Measurements from ENCODE around the gene PGPEP1.
"Not testable (repeated sequence)": the region's sequence is repeated elsewhere in the genome, so short reads cannot be mapped to it uniquely, and the experiment has no call there.

The PGPEP1 gene

GRCh38 chr19:18393836-18394235, 53.4 kb downstream of the PGPEP1 start:
- no peak for DNase-seq

GRCh38 chr19:18396471-18397241, 56.3 kb downstream of the PGPEP1 start:
- no peak for DNase-seq

DNA sequence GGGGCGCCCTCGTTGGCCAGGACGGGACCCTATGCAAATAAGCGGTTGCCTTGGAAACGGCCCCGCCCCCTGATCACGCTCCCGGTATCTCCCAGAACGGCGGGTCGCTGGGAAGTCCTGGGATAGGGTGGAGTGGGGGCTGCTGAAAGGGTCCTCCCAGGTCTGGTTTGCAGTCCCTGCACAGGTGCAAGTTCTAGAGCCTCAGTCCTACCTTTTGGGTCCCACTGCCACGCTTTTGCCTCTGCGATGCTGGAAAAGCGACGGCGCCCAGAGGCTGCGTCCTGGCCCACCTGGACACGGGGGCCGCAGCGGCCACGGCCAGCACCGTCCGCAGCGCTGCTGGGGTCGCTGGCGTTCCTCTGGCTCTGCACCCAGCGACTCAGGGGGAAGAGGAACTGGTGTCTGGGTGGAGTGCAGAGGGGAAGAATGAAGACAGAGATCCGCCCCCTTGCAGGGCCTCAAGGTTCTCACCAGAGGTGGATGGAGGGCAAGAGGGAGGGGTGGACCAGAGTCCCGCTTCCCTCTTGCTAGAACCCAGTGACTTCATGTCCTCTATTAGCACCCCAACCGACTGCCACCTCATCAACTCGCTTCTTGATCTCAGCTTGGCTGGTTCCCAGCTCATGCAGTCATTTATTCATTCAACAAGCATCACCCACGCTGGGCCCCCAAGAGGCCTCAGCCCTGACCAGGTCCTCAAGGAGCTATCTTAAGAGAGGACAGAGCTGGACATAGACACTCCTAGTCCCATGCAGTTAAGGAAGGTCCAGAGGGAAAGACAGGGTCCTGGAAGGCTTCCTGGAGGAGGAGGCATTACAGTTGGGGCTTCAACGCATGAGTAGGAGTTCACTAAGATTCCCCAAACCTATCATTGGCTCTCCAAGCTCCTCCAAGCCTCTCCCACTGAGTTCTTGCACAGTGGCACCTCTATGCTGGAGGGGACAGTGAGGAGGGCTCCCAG, 57.1 kb downstream of the PGPEP1 start, which contains the start of gene LRRC25:
LRRC25 (minus strand) TSS at position 381 of the 961 bp plus-strand sequence. CDS start 659 bp downstream, outside the sequence.
- DNase-seq: no peak

DNA sequence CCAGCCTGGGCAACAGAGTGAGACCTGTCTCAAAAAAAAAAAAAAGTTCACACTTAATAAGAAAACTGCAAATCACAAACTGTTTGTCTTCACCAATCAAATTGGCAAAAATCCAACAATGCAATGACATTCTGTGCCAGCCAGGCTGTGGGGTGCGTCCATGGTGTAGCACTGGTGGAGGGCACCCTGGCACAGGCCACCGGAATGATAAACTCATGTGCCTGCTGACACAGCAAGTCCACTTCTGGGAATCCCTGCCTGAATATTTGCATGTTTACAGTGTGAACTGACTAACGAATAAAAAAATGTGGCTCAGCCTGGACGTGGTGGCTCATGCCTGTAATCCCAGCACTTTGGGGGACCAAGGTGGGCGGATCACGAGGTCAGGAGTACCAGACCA, 58.6 kb downstream of the PGPEP1 start:
- no peak for DNase-seq

GRCh38 chr19:18401580-18402112, 61.2 kb downstream of the PGPEP1 start:
- no peak for DNase-seq

GRCh38 chr19:18402455-18403248, 62.3 kb downstream of the PGPEP1 start:
- not testable (repeated sequence) for DNase-seq

GRCh38 chr19:18405754-18406153, 65.4 kb downstream of the PGPEP1 start:
- not testable (repeated sequence) for DNase-seq

- no peak for DNase-seq
Observed at GRCh38 chr19:18406749-18407148, 66.4 kb downstream of the PGPEP1 start.

DNA sequence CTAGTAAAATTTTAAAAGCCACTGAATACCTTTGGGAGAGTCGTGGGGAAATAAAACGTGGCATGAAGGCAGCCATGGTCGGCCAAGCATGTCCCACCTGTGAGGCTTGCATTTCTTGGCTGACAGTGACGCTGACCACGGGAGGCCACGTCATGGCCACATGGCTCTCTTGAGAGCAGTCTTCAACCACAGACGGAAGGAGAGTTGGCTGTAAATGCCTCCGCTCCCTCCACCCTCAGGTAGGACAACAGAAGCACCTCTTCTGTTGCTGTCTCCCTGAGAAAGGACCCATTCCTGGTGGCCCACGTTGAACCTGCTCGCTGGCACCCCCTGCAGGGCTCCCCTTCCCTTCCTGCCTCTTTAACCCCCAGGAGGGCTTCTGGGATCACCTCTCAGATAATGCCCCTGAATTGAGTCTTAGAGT, 67.7 kb downstream of the PGPEP1 start:
- no peak for DNase-seq

DNA sequence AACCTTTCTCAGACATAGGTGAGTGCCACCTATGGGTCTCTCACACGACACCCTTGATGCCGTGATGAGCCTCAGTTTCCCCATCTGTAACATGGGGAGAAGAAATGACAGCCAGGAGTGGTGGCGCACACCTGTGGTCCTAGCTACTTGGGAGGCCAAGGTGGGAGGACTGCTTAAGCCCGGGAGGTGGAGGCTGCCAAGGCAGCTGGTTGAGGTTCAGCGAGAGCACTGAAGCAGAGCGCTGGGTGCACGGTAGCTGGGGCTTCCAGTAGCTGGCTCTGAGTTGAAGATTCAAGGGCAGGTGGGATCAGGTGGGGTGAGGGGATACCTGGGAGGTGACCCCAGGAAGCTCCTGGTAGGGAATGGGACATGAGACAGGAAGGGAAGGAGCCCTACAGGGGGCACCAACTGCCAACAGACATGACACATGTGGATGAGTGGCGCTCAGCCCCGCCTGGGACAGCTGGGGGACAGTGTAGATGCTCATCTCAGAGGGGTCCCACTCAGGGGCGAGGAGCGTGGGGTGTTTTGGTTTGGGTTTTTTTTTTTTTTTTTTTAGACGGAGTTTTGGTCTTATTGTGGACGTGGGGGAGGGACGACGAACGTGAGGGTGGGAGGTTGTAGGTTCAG, 72.3 kb downstream of the PGPEP1 start:
- DNase-seq: no peak

- DNase-seq: peak; percentile 68
Observed at GRCh38 chr19:18414504-18415177, 74.2 kb downstream of the PGPEP1 start.

GRCh38 chr19:18415178-18415867, 74.9 kb downstream of the PGPEP1 start:
- DNase-seq: no peak

- DNase-seq: peak; percentile 65
Observed at GRCh38 chr19:18416778-18417249, 76.4 kb downstream of the PGPEP1 start.

DNA sequence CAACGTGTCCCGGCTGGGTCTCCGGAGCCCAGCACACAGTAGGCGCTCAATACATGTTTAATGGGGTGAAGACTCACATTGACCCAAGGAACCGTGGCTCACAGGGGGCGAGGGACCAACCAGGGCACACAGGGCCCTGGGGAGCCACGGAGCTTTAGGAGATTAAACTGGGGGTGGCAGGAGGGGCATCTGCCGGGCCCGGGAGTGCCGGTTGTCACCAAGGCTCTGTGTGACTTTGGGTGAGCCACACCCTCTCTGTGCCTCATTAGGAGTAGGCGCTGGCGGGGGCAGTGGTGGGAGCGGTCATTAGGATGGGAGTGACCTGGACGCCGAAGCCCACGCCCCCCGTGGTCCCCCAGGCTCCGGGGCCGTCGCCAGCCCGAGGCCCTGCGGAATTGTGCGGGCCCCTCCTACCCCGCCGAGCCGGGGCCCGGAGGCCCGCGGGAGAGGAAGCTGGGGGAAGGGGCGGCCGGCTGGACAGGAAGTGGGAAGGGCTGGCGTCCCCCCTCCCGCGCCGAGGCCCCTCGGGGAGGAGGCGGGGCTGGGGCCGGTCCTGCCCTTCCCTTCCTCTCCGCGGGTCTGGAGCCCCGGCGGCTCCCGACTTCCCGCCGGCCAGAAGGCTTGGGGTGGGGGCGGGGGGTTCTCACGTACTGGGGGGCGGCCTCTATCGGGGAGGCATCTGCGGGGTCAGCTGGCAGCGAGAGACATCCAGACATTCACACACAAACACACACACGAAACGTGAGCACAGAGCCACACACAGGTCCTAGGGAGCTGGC, 77.0 kb downstream of the PGPEP1 start:
- no peak for DNase-seq

DNA sequence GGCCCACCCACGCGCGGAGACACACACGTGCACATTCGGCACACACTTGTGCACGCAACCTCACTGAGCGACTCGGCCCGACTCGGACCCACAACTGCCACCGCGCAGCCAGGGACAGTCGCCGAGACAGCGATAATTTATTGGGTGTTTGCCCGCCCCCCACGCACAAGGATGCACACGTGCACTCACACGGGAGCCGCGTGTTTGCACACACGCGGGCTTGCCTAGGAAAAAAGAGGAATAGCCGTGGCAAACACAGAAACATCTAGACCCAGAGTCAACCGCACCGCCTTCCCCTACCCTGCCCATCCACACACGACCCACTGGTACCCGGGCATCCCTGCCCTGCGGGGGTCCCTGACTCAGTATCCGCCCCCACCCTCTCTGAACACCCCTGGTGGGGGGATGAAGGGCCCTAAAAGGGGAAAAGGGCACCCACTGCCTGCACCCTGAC, 77.7 kb downstream of the PGPEP1 start:
- DNase-seq: no peak

GRCh38 chr19:18418483-18419194, 78.2 kb downstream of the PGPEP1 start:
- no peak for DNase-seq

GRCh38 chr19:18419195-18419698, 78.8 kb downstream of the PGPEP1 start, which contains the start of gene SSBP4:
TSS of gene SSBP4 (plus strand) at chr19:18419398. CDS start at chr19:18419649, 251 bp downstream.
- no peak for DNase-seq

All from NCI-H1417 treated with DMSO at 0.1 percent for 48 hours (cell line).